A549 (cell line): ENCODE results near the gene BNIP5. TPM values are rescaled to one million over a fixed set of nuclear protein-coding genes. Genes with fewer than 3 reads are reported as not detected.
A peak's percentile ranks its signal among the peaks of the same experiment; 100 is the strongest.

Source experiments
- ATAC-seq, 2 experiments: fragments of 200-7000 bp in 1 of 2; fragments of >200 bp in 1 of 2; cut with Nextera tagmentation in 1 of 2; cut with Tn5 transposase in 1 of 2; 3 replicates each; pipeline versions ENCODE4 v1.8.0 to v1.9.1; 2018 to 2020; ENCODE audit warnings: mild to moderate bottlenecking in 1 of 2, moderate library complexity in 1 of 2
- CTCF ChIA-PET: fragments of 300-600 bp; sonication (Branson Sonifier 250); formaldehyde crosslinking; extraction: SDS; loops from one replicate; lab custom pipeline; 2021; ENCODE audit warnings: antibody characterized with exemption, inconsistent platforms; lab: Yijun Ruan, JAX
- POLR2A ChIA-PET: fragments of 350-600 bp; formaldehyde crosslinking; extraction: SDS; loops from one replicate; lab custom pipeline; 2021; ENCODE audit warnings: antibody characterized with exemption, inconsistent platforms; lab: Yijun Ruan, JAX
- DNase-seq, 2 experiments: peaks; one replicate each; pipeline versions ENCODE4 v3.0.0 to v3.0.0-alpha.2; 2011 to 2016; ENCODE audit warnings: low read depth in 1 of 2, low spot score in 1 of 2
- FAIRE-seq: peaks from 2 replicates; lab custom pipeline; 2011; peaks lifted over from hg19 to GRCh38; lab: Jason Lieb, UNC
- H3K27ac ChIP-seq, 2 experiments: fragments of >200 bp; sonication (Bioruptor Twin); formaldehyde crosslinking; 3 replicates each; pipeline ENCODE4 v1.5.1; 2016 to 2017
- H3K4me1 ChIP-seq: fragments of >200 bp; sonication (Bioruptor Twin); formaldehyde crosslinking; 3 replicates; pipeline ENCODE4 v1.6.1; 2016
- H3K4me2 ChIP-seq: fragments of >200 bp; sonication (Bioruptor Twin); formaldehyde crosslinking; 3 replicates; pipeline ENCODE4 v1.6.1; 2016
- H3K4me3 ChIP-seq: fragments of >200 bp; sonication (Bioruptor Twin); formaldehyde crosslinking; 3 replicates; pipeline ENCODE4 v1.5.1; 2016
- H3K9me3 ChIP-seq: fragments of >200 bp; sonication (Bioruptor Twin); formaldehyde crosslinking; 3 replicates; pipeline ENCODE4 v1.6.1; 2016
- ATOH8 ChIP-seq: fragments of 250-450 bp; sonication (Bioruptor Pico); IDR thresholded peaks from 2 replicates; pipeline ENCODE4 v1.5.0; 2020; ENCODE audit warnings: low read depth, mild to moderate bottlenecking, moderate library complexity
- CBX8 ChIP-seq: fragments of 200-600 bp; sonication (generic); IDR thresholded peaks from 2 replicates; pipeline ENCODE4 v1.6.1; 2016
- CHD4 ChIP-seq: fragments of 200-600 bp; sonication (generic); IDR thresholded peaks from 2 replicates; pipeline ENCODE4 v1.6.1; 2016; ENCODE audit warnings: antibody characterized with exemption, mild to moderate bottlenecking, borderline replicate concordance
- EHF ChIP-seq: fragments of 250-450 bp; sonication (Bioruptor Pico); IDR thresholded peaks from 2 replicates; pipeline ENCODE4 v1.5.0; 2020; ENCODE audit warnings: mild to moderate bottlenecking
- ELK1 ChIP-seq: fragments of 150-350 bp; IDR thresholded peaks from 2 replicates; pipeline ENCODE4 v1.6.1; 2014; ENCODE audit warnings: low read depth, mild to moderate bottlenecking, low read length
- EP300 ChIP-seq, 2 experiments: fragments of >200 bp; sonication (Bioruptor Twin); formaldehyde crosslinking; IDR thresholded peaks; 2 replicates in 1 of 2; 3 replicates in 1 of 2; pipeline ENCODE4 v1.6.1; 2016 to 2017
- FOSL2 ChIP-seq, 2 experiments: fragments of 450-650 bp in 1 of 2; fragments of >200 bp in 1 of 2; sonication (Bioruptor Twin) in 1 of 2; formaldehyde crosslinking; IDR thresholded peaks; 2 replicates each; pipeline versions ENCODE4 v1.5.0 to v1.6.1; 2016 to 2020; ENCODE audit warnings: mild to moderate bottlenecking in 1 of 2, moderate library complexity in 1 of 2
- FOXS1 ChIP-seq: fragments of 250-450 bp; sonication (Bioruptor Pico); IDR thresholded peaks from 2 replicates; pipeline ENCODE4 v1.5.0; 2020; ENCODE audit warnings: mild to moderate bottlenecking, moderate library complexity
- HES2 ChIP-seq: fragments of >200 bp; sonication (Bioruptor Twin); formaldehyde crosslinking; IDR thresholded peaks from 2 replicates; pipeline ENCODE4 v1.6.1; 2016
- HOXA7 ChIP-seq: fragments of 250-450 bp; sonication (Bioruptor Pico); IDR thresholded peaks from 2 replicates; pipeline ENCODE4 v1.5.0; 2020; ENCODE audit warnings: mild to moderate bottlenecking, moderate library complexity
- JUN ChIP-seq, 2 experiments: fragments of >200 bp; sonication (Bioruptor Twin); formaldehyde crosslinking; IDR thresholded peaks; 2 replicates in 1 of 2; 3 replicates in 1 of 2; pipeline ENCODE4 v1.6.1; 2016 to 2017
- JUNB ChIP-seq: fragments of >200 bp; sonication (Bioruptor Twin); formaldehyde crosslinking; IDR thresholded peaks from 2 replicates; pipeline ENCODE4 v1.6.1; 2016
- KDM1A ChIP-seq: fragments of 200-600 bp; sonication (generic); IDR thresholded peaks from 2 replicates; pipeline ENCODE4 v1.6.1; 2016; ENCODE audit warnings: low read depth, mild to moderate bottlenecking
- MAZ ChIP-seq: fragments of 150-350 bp; IDR thresholded peaks from 2 replicates; pipeline ENCODE4 v1.6.1; 2014; ENCODE audit warnings: antibody characterized with exemption, low read depth, low read length, borderline replicate concordance
- NFE2L2 ChIP-seq: fragments of 150-350 bp; conservative IDR thresholded peaks from 2 replicates; pipeline ENCODE4 v1.6.1; 2014; ENCODE audit warnings: low read length
- PHF8 ChIP-seq: fragments of 200-600 bp; sonication (generic); IDR thresholded peaks from 2 replicates; pipeline ENCODE4 v1.6.1; 2016; ENCODE audit warnings: low read depth, mild to moderate bottlenecking, antibody characterized with exemption, moderate library complexity, borderline replicate concordance
- POLR2A ChIP-seq: IDR thresholded peaks from 2 replicates; pipeline ENCODE4 v1.6.1; 2012; ENCODE audit warnings: mild to moderate bottlenecking, low read length
- REST ChIP-seq: fragments of 200-600 bp; sonication (generic); IDR thresholded peaks from 2 replicates; pipeline ENCODE4 v1.6.1; 2016; ENCODE audit warnings: antibody characterized with exemption, mild to moderate bottlenecking, moderate library complexity
- WGBS: methylation state at CpG from one replicate; pipeline ENCODE4 v1.1.6; 2017; ENCODE audit errors: missing lambda C conversion rate; 5-methylcytosine and 5-hydroxymethylcytosine counted together
- polyA plus RNA-seq, 4 experiments: library from polyadenylated mRNA; depleted of rRNA in 3 of 4; stranded (reverse); fragments of >200 nt; fragmentation: RNase III in 1 of 4; extraction: RNeasy Plus Mini Kit Qiagen cat#74134 plus additional on column Dnase treatment in 1 of 4; gene quantifications; 2 replicates in 3 of 4; 3 replicates in 1 of 4; pipeline ENCODE4 v1.2.3, GENCODE V29; 2011 to 2017

Gene BNIP5
- polyA plus RNA-seq, 2 of the 4 experiments (the other 2 are of a cell fraction), result not detected

GRCh38 chr6:36352477-36353157 is 15.9 kb upstream of the BNIP5 start:
- no peaks in the 10 kb centered on the region for H3K4me1 ChIP-seq
- no peak for ATAC-seq
- no peak for DNase-seq
- ChIA-PET POLR2A (no interaction called here), CTCF (interaction anchor here (0.8 to 5.0 kb wide), 4 partner anchors 8 to 229 kb away, joined by 3 to 26 read pairs (median 3); no protein-coding TSS in a partner anchor)
- FAIRE-seq, result no peak
- H3K4me3 ChIP-seq, result no peak overlapping the region
- H3K4me2 ChIP-seq, result no peak overlapping the region
- H3K27ac ChIP-seq, result no peak overlapping the region
- WGBS, result 55% methylated on average over 8 of the region's 8 CpGs
- H3K9me3 ChIP-seq, result no peaks in the 10 kb centered on the region
- no peak for TF ChIP-seq EP300 (IDR thresholded peaks at IDR 0.05)
- peak; percentile 50; the same call in 1 of the 2 replicates for TF ChIP-seq CBX8
- no peak for TF ChIP-seq POLR2A
- TF ChIP-seq, all 56 proteins: peak for 1

GRCh38 chr6:36350681-36351571 is 14.2 kb upstream of the BNIP5 start:
- DNase-seq, result no peak
- POLR2A ChIA-PET, result no interaction called here
- H3K27ac ChIP-seq, result no peak overlapping the region
- no peaks in the 10 kb centered on the region for H3K4me1 ChIP-seq
- ATAC-seq, result no peak
- H3K4me2 ChIP-seq, result no peak overlapping the region
- no peaks in the 10 kb centered on the region for H3K9me3 ChIP-seq
- no peak for TF ChIP-seq JUNB
- CTCF ChIA-PET, result interaction anchor here (5.0 to 8.2 kb wide), 2 partner anchors 8 to 10 kb away, joined by 26 to 46 read pairs; no protein-coding TSS in a partner anchor
- H3K4me3 ChIP-seq, result no peak overlapping the region
- WGBS, result 86% methylated on average over 15 of the region's 15 CpGs
- FAIRE-seq, result no peak

- no peak overlapping the region for H3K27ac ChIP-seq
- no peaks in the 10 kb centered on the region for H3K9me3 ChIP-seq
- ATAC-seq (no peak), FAIRE-seq (no peak), DNase-seq (no peak)
- 74% methylated on average over 4 of the region's 4 CpGs for WGBS
- no peak for TF ChIP-seq CHD4
- no peak for TF ChIP-seq PHF8
- no peak for TF ChIP-seq EP300 (IDR thresholded peaks at IDR 0.05)
- no peak for TF ChIP-seq EHF (CRISPR knock-in tag)
- TF ChIP-seq FOXS1, result no peak
- TF ChIP-seq ATOH8 (CRISPR knock-in tag), result no peak
- TF ChIP-seq HES2, result no peak
- no peak for TF ChIP-seq ELK1
- no peak for TF ChIP-seq MAZ
- ChIA-PET POLR2A (no interaction called here), CTCF (interaction anchor here (0.7 to 8.2 kb wide), 5 partner anchors 9 to 408 kb away, joined by 3 to 46 read pairs (median 10); no protein-coding TSS in a partner anchor)
- H3K4me1 ChIP-seq, result no peaks in the 10 kb centered on the region
- no peak overlapping the region for H3K4me2 ChIP-seq
- H3K4me3 ChIP-seq, result no peak overlapping the region
Measured at GRCh38 chr6:36350082-36350481, 13.4 kb upstream of the BNIP5 start.

- FAIRE-seq, result no peak
- no peak for ATAC-seq
- no peak for DNase-seq
- H3K4me1 ChIP-seq, result no peaks in the 10 kb centered on the region
- H3K4me3 ChIP-seq, result no peak overlapping the region
- POLR2A ChIA-PET, result no interaction called here
- WGBS, result 66% methylated on average over 6 of the region's 6 CpGs
- no peak overlapping the region for H3K27ac ChIP-seq
- CTCF ChIA-PET, result interaction anchor here (0.8 to 8.2 kb wide), 4 partner anchors 8 to 409 kb away, joined by 3 to 46 read pairs (median 6); no protein-coding TSS in a partner anchor
- no peak overlapping the region for H3K4me2 ChIP-seq
- no peaks in the 10 kb centered on the region for H3K9me3 ChIP-seq
- TF ChIP-seq KDM1A (no peak), REST (no peak), CBX8 (no peak), FOSL2 (IDR thresholded peaks at IDR 0.05) (no peak), FOSL2 (CRISPR knock-in tag; IDR thresholded peaks at IDR 0.05) (no peak), HOXA7 (no peak), JUN (IDR thresholded peaks at IDR 0.05) (no peak), NFE2L2 (no peak), HES2 (no peak)
Measured at GRCh38 chr6:36349240-36349639, 12.6 kb upstream of the BNIP5 start.
